ENCODE measurements around the gene ANO8.

- TF ChIP-seq CTCF (IDR thresholded peaks at IDR 0.05) (no peak), POLR2A (IDR thresholded peaks at IDR 0.05) (no peak)
These were observed 10.7 kb downstream of the ANO8 start for GRCh38 chr19:17323964-17324332.
